T-helper 2 cell treated with Interferon-gamma antibody and Interleukin-4, amounts not matched to agents 100 ng/mL and 5 ng/mL, for 36 hours (primary cell): ENCODE measurements around the gene MASP2. TPM values are rescaled to one million over a fixed set of nuclear protein-coding genes. Genes with fewer than 3 reads are reported as not detected.
"Not testable (repeated sequence)": the region's sequence is repeated elsewhere in the genome, so short reads cannot be mapped to it uniquely, and the experiment has no call there.

Source experiments
- intact Hi-C: fragments of 100-400 bp; cut with micrococcal nuclease; formaldehyde crosslinking; loops from one replicate; pipeline ENCODE4 v1.15.1; 2023
- total RNA-seq: library from RNA; stranded (reverse); gene quantifications from 2 replicates; pipeline ENCODE4 v1.2.3, GENCODE V29; 2022

Gene MASP2
- total RNA-seq, 1 donor from 2014 or later: 0.18 TPM

- intact Hi-C loops: not testable (repeated sequence)
Measured at GRCh38 chr1:10992004-10992403, 55.0 kb downstream of the MASP2 start.

DNA sequence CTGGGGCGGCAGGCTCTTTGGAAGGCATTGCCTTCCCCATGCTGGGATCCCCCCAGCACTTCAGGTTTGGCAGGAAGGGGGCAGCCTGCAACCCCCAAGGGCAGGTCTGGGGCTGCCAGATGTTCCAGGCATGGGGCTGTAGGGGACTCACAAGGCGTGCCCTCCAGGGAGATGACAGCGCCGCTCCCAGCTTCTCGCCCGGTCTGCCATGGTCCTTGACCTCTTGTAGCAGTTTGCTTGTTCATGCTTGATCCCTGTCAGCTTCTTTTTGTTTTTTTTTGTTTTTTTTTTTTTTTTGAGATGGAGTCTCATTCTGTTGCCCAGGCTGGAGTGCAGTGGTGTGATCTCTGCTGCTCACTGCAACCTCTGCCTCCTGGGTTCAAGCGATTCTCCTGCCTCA is 56.2 kb downstream of the MASP2 start:
- intact Hi-C loops: no loop called here

- intact Hi-C loops: not testable (repeated sequence)
Measured at GRCh38 chr1:10989920-10990516, 57.0 kb downstream of the MASP2 start.

- intact Hi-C loops: no loop called here
Measured at GRCh38 chr1:10989095-10989494, 57.9 kb downstream of the MASP2 start.

DNA sequence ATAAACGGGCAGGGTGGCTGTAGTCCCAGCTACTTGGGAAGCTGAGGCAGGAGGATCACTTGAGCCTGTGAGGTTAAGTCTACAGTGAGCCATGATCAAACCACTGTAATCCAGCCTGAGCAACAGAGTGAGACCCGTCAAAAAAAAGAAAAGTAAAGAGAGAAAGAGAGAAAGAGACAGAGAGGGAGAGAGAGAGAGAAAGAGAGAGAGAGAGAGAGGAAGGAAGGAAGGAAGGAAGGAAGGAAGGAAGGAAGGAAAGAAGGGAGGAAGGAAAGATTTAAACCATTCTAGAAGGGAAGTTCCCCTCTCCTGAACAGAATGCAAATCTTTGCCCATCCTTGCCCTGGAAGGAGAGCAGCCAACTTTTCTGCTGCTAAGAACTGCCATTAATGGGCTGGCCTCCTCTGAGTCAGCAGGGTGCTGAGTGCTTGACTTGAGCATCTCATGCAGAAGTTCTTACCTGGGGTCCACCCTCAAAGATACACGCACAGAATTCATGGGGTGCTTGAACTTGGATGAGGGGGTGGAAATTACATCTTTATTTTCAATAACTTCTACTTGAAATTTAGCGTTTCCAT is 59.1 kb downstream of the MASP2 start:
- intact Hi-C loops: no loop called here

- intact Hi-C loops: no loop called here
Measured at GRCh38 chr1:10986525-10986890, 60.5 kb downstream of the MASP2 start.

DNA sequence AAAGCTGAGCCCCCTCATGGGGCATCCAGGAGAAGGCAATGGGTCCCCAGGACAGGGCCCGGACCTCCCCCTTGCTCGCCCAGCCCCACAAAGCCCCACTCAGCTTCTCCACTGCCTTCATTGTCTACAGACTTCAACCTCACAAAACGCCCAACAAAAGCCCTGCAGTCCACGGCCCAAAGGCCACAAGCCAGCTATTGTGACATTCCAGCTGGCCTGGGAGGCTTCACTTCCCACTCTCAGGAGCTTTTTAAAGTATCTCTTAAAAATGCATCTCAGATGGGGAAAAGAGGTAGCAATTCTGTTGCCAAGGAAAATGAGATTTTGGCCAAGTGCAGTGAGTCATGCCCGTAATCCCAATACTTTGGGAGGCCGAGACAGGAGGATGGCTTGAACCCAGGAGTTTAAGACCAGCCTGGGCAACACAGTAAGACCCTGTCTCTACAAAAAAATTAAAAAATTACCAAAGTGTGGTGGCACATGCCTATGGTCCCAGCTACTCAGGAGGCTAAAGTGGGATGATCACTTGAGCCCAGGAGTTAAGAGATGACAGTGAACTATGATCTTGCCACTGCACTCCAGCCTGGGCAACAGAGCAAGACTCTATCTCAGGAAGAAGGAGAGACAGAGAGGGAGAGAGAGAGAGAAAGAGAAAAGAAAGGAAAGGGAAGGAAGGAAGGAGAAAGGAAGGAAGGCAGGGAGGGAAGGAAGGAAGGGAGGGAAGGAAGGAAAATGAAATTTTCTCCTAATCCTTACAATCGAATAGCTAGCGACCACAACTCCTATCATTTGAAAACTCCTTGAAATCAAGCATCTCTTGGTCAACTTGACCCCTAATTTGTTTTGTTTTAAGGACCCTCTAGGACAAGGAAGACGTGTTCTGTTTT is 66.0 kb downstream of the MASP2 start:
- intact Hi-C loops: no loop called here

DNA sequence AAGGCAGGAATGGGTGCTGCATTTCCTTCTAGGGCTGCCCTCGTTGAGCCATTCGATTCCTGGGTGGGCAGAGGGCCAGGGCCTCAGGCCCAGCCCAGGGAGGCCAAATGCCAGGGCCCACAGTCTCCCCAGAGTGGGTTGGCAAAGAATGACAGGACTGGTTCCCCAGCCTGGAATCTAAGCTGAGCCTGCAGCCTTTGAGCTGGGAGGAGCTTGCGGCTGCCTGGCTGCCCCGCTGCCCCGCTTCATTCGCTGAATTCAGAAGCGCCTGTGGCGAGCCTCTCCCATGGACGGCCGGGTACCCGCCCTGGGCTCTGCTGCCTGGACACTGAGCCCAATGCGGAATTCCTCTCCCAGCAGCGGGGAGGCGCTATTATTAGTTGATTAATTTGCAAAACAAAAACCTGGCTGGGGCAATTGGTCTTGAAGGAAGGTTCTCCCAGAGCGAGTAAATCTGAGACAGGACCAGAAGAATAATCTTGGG is 66.9 kb downstream of the MASP2 start:
- intact Hi-C loops: no loop called here

DNA sequence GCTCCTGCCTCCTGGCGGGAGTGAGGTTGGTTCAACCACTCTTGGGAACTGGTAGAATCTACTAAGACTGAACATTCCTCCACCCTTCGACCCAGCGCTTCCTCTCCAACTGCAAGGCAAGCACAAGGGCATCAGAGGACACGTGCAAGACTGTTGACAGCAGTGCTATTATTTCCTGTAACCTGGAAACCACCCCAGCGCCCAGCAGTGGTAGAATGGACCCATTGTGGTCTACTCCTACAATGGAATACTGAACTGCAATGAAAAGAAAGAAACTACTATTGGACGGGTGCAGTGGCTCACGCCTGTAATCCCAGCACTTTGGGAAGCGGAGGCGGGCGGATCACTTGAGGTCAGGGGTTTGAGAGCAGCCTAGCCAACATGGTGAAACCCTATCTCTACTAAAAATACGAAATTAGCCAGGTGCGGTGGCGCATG is 67.5 kb downstream of the MASP2 start:
- intact Hi-C loops: no loop called here

GRCh38 chr1:10978719-10979118 is 68.3 kb downstream of the MASP2 start:
- intact Hi-C loops: no loop called here

Other genes with a start within 250 kb of the MASP2 start
- gene TARDBP, start 34.6 kb downstream of the MASP2 start, total RNA-seq: 183 and 190 TPM in 2 replicates
- 146 and 151 TPM in 2 replicates for gene SRM, start 12.8 kb upstream of the MASP2 start, total RNA-seq
- 86.0 and 91.0 TPM in 2 replicates for gene EXOSC10, start 52.6 kb upstream of the MASP2 start, total RNA-seq
- not detected in 2 replicates for gene ANGPTL7, start 142.1 kb upstream of the MASP2 start, total RNA-seq
- gene MTOR, start 215.3 kb upstream of the MASP2 start, total RNA-seq: 48.3 and 49.9 TPM in 2 replicates
- gene UBIAD1, start 226.0 kb upstream of the MASP2 start, total RNA-seq: 29.2 and 31.3 TPM in 2 replicates